Rectal smooth muscle tissue (tissue), 1 donor: ENCODE results near the gene ADAMTS6.

Experiments used
- H3K27ac ChIP-seq: one replicate; pipeline ENCODE4 v1.7.0; 2013; ENCODE audit warnings: low read depth, low read length, inconsistent platforms
- H3K27me3 ChIP-seq: one replicate; pipeline ENCODE4 v1.7.0; 2013; ENCODE audit warnings: low read length; ENCODE audit not compliant: control insufficient read depth, insufficient read depth
- H3K36me3 ChIP-seq: one replicate; pipeline ENCODE4 v1.7.0; 2013; ENCODE audit warnings: low read length; ENCODE audit not compliant: control insufficient read depth, insufficient read depth
- H3K4me1 ChIP-seq: one replicate; pipeline ENCODE4 v1.7.0; 2013; ENCODE audit warnings: low read length; ENCODE audit not compliant: control insufficient read depth, insufficient read depth
- H3K4me3 ChIP-seq: one replicate; pipeline ENCODE4 v1.7.0; 2013; ENCODE audit warnings: low read length
- H3K9ac ChIP-seq: one replicate; pipeline ENCODE4 v1.7.0; 2013; ENCODE audit warnings: low read length

The ADAMTS6 gene

DNA sequence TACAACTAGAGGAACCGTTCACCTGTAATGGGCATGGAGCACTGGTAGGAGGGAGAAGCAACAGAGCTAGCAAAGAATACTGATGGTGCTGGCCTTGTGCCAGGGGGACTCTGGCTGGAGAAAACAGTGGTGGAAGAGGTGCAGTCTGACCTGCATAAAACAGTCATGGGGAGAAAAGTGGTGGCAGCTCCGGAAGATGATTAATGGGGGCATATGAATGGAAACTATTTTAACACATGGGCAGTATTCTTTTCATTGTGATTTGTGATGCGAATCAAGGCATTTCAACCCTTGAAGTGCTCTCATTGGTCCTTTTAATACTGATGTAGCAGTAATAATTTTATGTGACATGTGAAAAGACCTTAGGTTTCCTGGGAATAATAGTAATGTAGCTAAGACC, 219.6 kb downstream of the ADAMTS6 start:
- Histone ChIP-seq H3K27ac (no peak overlapping the region), H3K27me3 (no peaks in the 10 kb centered on the region), H3K9ac (no peak overlapping the region), H3K4me1 (no peaks in the 10 kb centered on the region), H3K36me3 (no peaks in the 10 kb centered on the region), H3K4me3 (no peak overlapping the region)

DNA sequence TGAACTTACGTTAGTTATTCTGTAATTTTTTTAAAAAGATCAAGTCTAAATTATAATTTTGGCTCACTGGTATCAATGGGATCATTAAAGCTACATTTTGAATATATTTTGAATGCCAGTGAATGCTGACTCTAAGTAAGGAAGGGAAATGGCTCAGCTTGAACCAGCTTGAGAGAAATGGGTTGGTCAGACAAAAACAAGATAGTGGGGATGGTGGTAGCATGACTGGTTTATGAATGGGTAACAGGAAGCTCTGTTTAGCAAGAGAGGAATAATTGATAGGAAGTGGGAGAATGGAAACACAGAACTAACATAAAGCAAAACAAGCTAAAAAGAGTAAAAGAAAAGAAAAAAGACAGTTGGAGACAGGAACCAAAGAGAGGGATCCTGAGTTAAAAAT, 220.2 kb downstream of the ADAMTS6 start:
- H3K27ac ChIP-seq, result no peak overlapping the region
- H3K4me1 ChIP-seq, result no peaks in the 10 kb centered on the region
- H3K27me3 ChIP-seq, result no peaks in the 10 kb centered on the region
- no peak overlapping the region for H3K4me3 ChIP-seq
- no peaks in the 10 kb centered on the region for H3K36me3 ChIP-seq
- H3K9ac ChIP-seq, result no peak overlapping the region

DNA sequence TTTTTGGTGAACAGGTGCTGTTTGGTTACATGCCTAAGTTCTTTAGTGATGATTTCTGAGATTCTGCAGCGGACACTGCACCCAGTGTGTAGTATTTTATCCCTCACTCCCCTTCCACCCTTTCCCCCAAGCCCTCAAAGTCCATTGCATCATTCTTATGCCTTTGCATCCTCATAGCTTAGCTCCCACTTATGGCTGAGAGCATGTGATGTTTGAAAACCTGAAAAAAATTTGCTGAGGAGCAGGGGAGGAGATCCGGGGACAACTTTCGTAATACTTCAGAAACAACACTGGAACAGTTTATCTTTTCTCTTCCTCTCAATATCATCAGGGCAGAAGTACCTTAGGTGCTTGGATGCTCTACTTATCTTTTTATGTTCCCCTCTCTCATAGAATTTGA, 226.4 kb downstream of the ADAMTS6 start:
- peaks cover 3% of the 10 kb centered on the region for H3K4me1 ChIP-seq
- no peak overlapping the region for H3K9ac ChIP-seq
- H3K27me3 ChIP-seq, result no peaks in the 10 kb centered on the region
- H3K36me3 ChIP-seq, result no peaks in the 10 kb centered on the region
- no peak overlapping the region for H3K27ac ChIP-seq
- no peak overlapping the region for H3K4me3 ChIP-seq

DNA sequence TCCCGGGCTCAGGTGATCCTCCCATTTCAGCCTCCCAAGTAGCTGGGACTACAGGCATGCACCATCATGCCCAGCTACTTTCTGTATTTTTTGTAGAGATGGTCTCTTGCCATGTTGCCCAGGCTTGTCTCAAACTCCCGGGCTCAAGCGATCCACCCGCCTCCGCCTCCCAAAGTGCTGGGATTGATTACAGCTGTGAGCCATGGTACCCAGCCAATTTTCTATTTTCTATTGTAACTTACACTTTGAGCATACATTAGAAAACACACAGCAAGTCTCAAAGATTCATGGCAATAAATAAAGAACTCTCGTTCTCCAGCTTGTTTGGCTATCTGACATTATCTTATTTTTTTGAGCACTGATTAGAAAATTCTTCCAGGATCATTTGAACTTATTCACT, 228.7 kb downstream of the ADAMTS6 start:
- Histone ChIP-seq H3K4me1 (peaks cover 3% of the 10 kb centered on the region), H3K4me3 (no peak overlapping the region), H3K27ac (no peak overlapping the region), H3K36me3 (no peaks in the 10 kb centered on the region), H3K27me3 (no peaks in the 10 kb centered on the region), H3K9ac (no peak overlapping the region)

DNA sequence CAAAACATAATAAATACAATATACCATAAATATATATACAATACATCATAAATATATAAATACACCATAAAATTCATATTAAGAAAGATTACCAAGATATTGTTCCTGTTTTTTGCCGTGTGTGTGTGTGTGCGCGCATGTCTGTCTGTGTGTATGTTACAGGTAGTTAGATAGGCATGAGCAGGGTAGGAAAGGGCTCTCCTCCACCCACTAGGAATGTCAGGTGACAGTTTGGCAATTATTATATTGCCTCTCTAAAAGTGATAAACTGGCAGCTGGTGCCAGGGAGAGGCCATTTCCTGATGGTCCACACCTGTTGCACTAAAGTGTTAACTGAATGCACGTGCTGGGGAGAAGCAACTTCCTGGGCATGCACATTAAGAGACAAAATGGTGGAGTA, 232.8 kb downstream of the ADAMTS6 start:
- H3K27ac ChIP-seq, result no peak overlapping the region
- H3K4me1 ChIP-seq, result peaks cover 5% of the 10 kb centered on the region
- H3K9ac ChIP-seq, result no peak overlapping the region
- no peaks in the 10 kb centered on the region for H3K36me3 ChIP-seq
- no peak overlapping the region for H3K4me3 ChIP-seq
- no peaks in the 10 kb centered on the region for H3K27me3 ChIP-seq

DNA sequence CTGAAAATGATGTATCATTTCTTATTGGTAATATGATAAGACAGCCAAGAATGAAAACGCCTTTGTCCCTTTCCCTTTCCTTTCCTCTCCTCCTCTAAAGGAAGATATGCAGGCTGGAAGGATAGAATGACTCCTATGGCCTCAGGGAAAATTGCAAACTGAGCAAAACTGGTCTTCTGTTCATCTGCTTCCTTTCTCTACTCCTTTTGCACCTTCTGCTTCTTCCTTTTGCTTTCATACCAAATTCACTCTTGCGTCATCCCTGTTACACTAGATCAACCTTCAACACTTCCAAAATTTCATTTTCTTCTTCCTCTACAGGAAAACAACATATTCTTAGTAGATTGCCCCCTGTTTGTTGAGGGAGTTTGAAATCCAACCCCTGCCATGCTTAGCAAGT, 234.1 kb downstream of the ADAMTS6 start:
- Histone ChIP-seq H3K27ac (no peak overlapping the region), H3K9ac (no peak overlapping the region), H3K27me3 (no peaks in the 10 kb centered on the region), H3K4me1 (peaks cover 5% of the 10 kb centered on the region), H3K36me3 (no peaks in the 10 kb centered on the region), H3K4me3 (no peak overlapping the region)

DNA sequence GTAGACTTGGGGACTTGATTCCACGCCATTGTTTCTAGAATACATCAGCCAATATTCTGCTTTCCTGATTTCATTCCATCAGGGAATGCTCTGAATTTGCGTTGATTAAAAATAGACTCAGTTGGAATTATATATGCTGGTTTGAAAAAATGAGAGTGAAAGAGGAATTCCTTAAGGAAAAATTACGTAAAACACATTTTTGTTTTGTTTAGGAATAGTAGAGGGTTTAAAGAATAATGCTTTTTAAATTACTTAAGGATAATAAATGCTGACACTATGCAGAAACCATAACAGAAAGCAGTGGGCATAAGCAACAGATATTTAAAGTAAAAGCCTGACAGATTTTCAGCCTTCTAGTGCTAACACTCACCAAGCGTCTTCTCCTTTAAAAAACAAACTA, 235.0 kb downstream of the ADAMTS6 start:
- Histone ChIP-seq H3K27me3 (no peaks in the 10 kb centered on the region), H3K27ac (no peak overlapping the region), H3K36me3 (no peaks in the 10 kb centered on the region), H3K4me1 (peaks cover 5% of the 10 kb centered on the region), H3K4me3 (no peak overlapping the region), H3K9ac (no peak overlapping the region)

DNA sequence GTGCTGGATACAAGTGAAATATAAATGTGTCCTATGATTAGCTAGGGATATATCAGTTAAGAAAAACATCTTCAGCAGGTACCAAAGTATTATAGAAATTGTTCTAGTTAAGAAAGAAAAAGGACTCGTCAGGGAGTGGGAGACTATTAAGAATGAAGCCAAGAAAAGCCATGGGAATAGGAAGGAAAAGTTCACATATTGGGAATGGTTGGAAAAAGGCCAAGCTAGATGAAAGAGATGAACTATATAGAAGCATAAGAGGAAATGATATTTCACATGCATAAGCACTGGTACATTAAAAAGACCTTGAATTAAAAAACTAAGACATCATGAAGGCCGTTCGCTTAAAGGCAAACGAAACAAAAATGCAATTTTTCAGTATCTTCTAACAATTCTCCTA, 237.7 kb downstream of the ADAMTS6 start:
- no peak overlapping the region for H3K9ac ChIP-seq
- no peak overlapping the region for H3K4me3 ChIP-seq
- no peak overlapping the region for H3K27ac ChIP-seq
- peaks cover 2% of the 10 kb centered on the region for H3K4me1 ChIP-seq
- no peaks in the 10 kb centered on the region for H3K36me3 ChIP-seq
- H3K27me3 ChIP-seq, result no peaks in the 10 kb centered on the region

DNA sequence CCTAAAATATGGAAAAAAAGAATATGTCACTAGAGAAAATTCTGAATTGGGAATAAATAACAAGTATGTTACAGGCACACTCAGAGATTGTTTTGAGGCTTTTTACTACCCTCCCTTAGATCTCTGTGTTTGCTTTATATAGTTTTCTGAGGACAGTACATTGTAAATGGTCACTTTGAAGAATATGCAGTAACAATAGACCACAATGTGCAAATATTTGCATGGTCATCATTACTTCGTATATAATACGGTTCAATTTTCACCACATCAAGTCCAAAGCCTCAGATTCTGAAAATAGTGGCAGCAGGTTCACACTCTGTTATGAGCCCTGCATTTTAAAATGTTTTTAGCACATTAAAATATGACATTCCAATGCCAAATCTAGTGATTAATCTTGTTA, 238.6 kb downstream of the ADAMTS6 start:
- H3K4me3 ChIP-seq, result no peak overlapping the region
- no peak overlapping the region for H3K27ac ChIP-seq
- H3K9ac ChIP-seq, result no peak overlapping the region
- peaks cover 2% of the 10 kb centered on the region for H3K4me1 ChIP-seq
- no peaks in the 10 kb centered on the region for H3K36me3 ChIP-seq
- no peaks in the 10 kb centered on the region for H3K27me3 ChIP-seq

DNA sequence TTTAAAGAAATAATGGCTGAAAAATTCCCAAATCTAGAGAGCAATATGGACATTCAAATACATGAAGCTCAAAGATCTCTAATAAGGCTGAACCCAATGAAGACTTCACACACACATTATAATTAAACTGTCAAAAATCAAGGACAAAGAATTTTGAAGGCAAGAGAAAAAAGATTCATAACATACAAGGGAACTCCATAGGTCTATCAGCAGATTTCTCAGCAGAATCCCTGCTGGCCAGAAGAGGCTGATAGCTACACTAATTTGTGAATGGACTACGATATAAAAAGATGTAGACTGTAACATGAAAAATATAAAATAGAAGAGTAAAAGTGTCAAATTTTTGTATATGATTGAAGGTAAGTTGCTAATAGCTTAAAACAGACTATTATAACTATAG, 251.9 kb downstream of the ADAMTS6 start:
- no peaks in the 10 kb centered on the region for H3K27me3 ChIP-seq
- H3K4me1 ChIP-seq, result no peaks in the 10 kb centered on the region
- H3K4me3 ChIP-seq, result no peak overlapping the region
- no peak overlapping the region for H3K27ac ChIP-seq
- H3K9ac ChIP-seq, result no peak overlapping the region
- no peaks in the 10 kb centered on the region for H3K36me3 ChIP-seq

DNA sequence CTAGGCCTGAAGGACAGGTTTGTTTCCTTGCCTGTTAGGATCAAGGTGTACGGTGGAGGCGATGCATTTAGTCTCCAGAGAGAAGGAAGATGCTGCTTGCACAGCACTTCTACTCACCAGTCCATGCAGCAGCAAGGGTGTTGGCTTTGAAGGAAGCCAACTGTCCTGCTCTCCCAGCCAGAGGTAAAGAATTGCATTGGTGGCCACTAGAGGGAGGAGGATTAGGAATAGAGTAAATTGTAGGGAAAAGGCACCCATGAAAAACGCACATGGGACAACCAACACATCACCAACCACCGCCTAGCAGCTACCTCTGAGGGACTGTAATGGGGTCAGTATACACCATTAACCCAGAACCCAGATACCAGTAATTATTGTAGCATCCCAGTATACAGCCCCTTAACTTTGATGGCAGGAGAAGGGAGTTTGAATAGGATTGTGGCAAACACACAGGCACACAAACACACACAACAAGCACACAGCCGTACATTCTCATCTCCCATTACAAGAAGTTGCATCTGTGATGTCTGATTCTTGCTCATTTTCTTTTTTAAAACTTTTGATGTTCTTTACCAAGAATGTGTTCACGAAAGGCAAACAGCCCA, 267.7 kb downstream of the ADAMTS6 start:
- no peaks in the 10 kb centered on the region for H3K27me3 ChIP-seq
- H3K27ac ChIP-seq, result no peak overlapping the region
- H3K9ac ChIP-seq, result no peak overlapping the region
- H3K4me3 ChIP-seq, result no peak overlapping the region
- no peaks in the 10 kb centered on the region for H3K36me3 ChIP-seq
- H3K4me1 ChIP-seq, result no peaks in the 10 kb centered on the region

DNA sequence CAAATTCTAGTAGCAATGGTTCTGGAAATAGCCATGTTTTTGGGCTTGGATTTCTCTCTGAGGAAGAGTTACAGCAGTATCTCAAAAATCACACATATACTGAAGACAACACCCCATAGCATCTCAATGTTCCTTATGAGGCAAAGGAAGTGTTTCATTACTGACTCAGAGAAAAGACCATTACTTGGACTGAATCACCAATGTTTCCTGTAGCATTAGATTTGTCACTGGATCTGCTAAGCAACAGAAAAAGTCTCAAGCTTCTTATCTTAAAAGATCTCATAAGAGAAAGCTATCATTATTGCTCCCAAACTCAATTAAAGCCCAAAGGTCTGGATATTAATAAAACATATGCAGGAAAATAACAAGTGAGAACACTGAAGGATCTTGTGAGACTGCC, 272.4 kb downstream of the ADAMTS6 start:
- Histone ChIP-seq H3K27ac (no peak overlapping the region), H3K9ac (no peak overlapping the region), H3K4me1 (no peaks in the 10 kb centered on the region), H3K27me3 (no peaks in the 10 kb centered on the region), H3K4me3 (no peak overlapping the region), H3K36me3 (no peaks in the 10 kb centered on the region)

DNA sequence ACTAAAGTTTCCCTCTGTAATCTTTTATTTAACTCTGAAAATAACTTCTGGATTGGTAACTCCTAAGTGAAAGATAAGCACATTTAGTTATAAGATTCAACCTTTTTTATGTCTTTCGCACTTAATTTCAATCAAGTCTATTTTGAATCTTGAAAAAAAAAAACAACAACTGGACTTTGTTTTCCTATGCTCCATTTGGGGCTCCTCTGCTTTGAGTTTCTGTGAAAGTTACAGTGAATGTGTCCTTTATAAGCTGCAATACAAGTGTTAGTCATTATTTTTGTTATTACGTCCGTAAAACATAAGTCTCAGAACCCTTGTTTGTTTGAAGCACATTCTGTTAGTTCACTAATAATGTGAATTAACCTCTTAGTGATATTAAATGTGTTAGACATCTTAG, 276.8 kb downstream of the ADAMTS6 start:
- Histone ChIP-seq H3K27me3 (no peaks in the 10 kb centered on the region), H3K9ac (no peak overlapping the region), H3K4me1 (no peaks in the 10 kb centered on the region), H3K27ac (no peak overlapping the region), H3K36me3 (no peaks in the 10 kb centered on the region), H3K4me3 (no peak overlapping the region)
